SW480 (cell line): ENCODE data around the gene AGAP5.

Source experiments
- DNase-seq: peaks from one replicate; pipeline ENCODE4 v3.0.0-alpha.2; 2016; ENCODE audit warnings: low spot score

Gene AGAP5

DNA sequence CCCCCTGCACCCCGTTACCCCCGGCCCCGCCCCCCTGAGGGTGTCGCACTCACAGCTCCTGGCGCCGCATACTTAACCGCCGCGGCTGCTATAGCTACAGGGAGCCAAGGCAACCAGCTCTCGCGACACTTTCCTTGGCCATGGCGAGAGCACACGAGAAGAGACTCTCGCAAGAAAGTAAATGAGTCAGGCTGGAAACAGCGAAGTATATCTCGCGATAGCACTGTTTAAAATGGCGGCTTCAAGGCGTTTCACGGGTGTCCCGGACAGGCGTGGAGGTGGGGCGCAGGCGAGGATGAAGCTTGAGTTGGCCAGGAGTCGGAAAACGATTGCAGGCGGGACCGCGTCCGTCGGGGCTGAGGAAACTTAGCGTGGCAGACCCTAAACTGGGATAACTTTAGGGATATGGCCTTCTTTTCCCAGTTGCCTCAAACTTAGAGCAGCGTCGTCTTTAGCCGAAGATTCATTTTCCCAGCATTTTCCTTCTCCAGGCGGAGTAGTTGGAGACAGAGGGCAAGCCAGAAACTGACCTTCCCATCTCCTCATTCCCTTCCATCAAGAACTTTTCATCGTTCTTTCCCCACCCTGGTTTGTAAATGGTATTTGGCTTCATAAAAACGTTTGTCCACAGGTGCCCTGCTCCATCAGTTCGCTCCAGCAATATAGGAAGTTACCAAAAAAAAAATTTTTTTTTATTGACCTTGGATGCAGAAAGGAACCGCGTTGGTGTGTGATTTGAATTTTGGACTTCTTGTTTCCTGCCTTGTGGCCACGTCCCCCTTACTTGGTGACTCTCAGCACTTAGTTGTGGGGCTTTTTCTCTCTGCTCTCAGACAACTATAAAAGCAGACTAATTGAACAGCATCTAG is 71.8 kb downstream of the AGAP5 start:
- DNase-seq = peak; percentile 96

- DNase-seq = peak; percentile 59
Measured at GRCh38 chr10:73625004-73625883, 72.7 kb downstream of the AGAP5 start.
